A172 (cell line): ENCODE data around the gene NLGN2. TPM values are rescaled to one million over a fixed set of nuclear protein-coding genes. Genes with fewer than 3 reads are reported as not detected.
"Not testable (repeated sequence)": the region's sequence is repeated elsewhere in the genome, so short reads cannot be mapped to it uniquely, and the experiment has no call there.

Source experiments
- DNase-seq: peaks from one replicate; pipeline ENCODE4 v3.0.0-alpha.2; 2015; ENCODE audit warnings: low spot score
- total RNA-seq: library from RNA; depleted of rRNA; stranded (reverse); fragments of >200 nt; shearing (Covaris generic); gene quantifications from 2 replicates; pipeline ENCODE4 v1.2.3, GENCODE V29; 2014; rRNA removed

Gene NLGN2
- 11.3 and 12.3 TPM in 2 replicates for total RNA-seq

- no peak for DNase-seq
Measured at GRCh38 chr17:7407485-7408251, at the start of gene NLGN2. Gene NLGN2, plus strand, starts transcription at chr17:7407845. Its CDS starts 411 bp downstream, at chr17:7408256.

- no peak for DNase-seq
Measured at GRCh38 chr17:7361906-7362305, 45.7 kb upstream of the NLGN2 start.

GRCh38 chr17:7363311-7363710 lies 44.3 kb upstream of the NLGN2 start:
- no peak for DNase-seq

- DNase-seq: not testable (repeated sequence)
Measured at GRCh38 chr17:7365963-7366362, 41.7 kb upstream of the NLGN2 start.

GRCh38 chr17:7367083-7367482 lies 40.6 kb upstream of the NLGN2 start:
- DNase-seq: no peak

GRCh38 chr17:7367918-7368598 lies 39.6 kb upstream of the NLGN2 start:
- DNase-seq: no peak

- not testable (repeated sequence) for DNase-seq
Measured at GRCh38 chr17:7368599-7368994, 39.0 kb upstream of the NLGN2 start.

- DNase-seq: no peak
Measured at GRCh38 chr17:7369825-7370224, 37.8 kb upstream of the NLGN2 start.

- no peak for DNase-seq
Measured at GRCh38 chr17:7370853-7371252, 36.8 kb upstream of the NLGN2 start.

GRCh38 chr17:7374353-7374752 lies 33.3 kb upstream of the NLGN2 start:
- no peak for DNase-seq

- no peak for DNase-seq
Measured at GRCh38 chr17:7379134-7379533, 28.5 kb upstream of the NLGN2 start.

GRCh38 chr17:7380321-7380720 lies 27.3 kb upstream of the NLGN2 start:
- DNase-seq: no peak

- DNase-seq: no peak
Measured at GRCh38 chr17:7380855-7381683, 26.6 kb upstream of the NLGN2 start, which contains the start of gene TNK1. Gene TNK1, plus strand, starts transcription at chr17:7381089. Its CDS starts 1,838 bp downstream, at chr17:7382927.

GRCh38 chr17:7382901-7383300 lies 24.7 kb upstream of the NLGN2 start:
- no peak for DNase-seq

- DNase-seq: no peak
Measured at GRCh38 chr17:7383371-7383741, 24.3 kb upstream of the NLGN2 start.

- no peak for DNase-seq
Measured at GRCh38 chr17:7383742-7384488, 23.7 kb upstream of the NLGN2 start.

- no peak for DNase-seq
Measured at GRCh38 chr17:7384489-7385081, 23.1 kb upstream of the NLGN2 start.

GRCh38 chr17:7388856-7389255 lies 18.8 kb upstream of the NLGN2 start:
- no peak for DNase-seq

GRCh38 chr17:7389924-7390910 lies 17.4 kb upstream of the NLGN2 start:
- DNase-seq: no peak

GRCh38 chr17:7391307-7391706 lies 16.3 kb upstream of the NLGN2 start:
- no peak for DNase-seq
